ENCODE results near the gene MPP4.

GRCh38 chr2:201730651-201731285 is 32.3 kb upstream of the MPP4 start:
- TF ChIP-seq POLR2A (IDR thresholded peaks at IDR 0.05; ENCODE audit: low read length) (no peak), GATA1 (IDR thresholded peaks at IDR 0.05; ENCODE audit: low read depth, low read length) (no peak)

All from erythroblast (primary cell).